NCI-H2196 treated with DMSO at 0.1 percent for 48 hours (cell line): ENCODE data around the gene OST4.

Source experiments
- DNase-seq: peaks from one replicate; lab custom pipeline; 2025; ENCODE audit not compliant: unreplicated experiment; lab: John Stamatoyannopoulos, UW

OST4 gene

DNA sequence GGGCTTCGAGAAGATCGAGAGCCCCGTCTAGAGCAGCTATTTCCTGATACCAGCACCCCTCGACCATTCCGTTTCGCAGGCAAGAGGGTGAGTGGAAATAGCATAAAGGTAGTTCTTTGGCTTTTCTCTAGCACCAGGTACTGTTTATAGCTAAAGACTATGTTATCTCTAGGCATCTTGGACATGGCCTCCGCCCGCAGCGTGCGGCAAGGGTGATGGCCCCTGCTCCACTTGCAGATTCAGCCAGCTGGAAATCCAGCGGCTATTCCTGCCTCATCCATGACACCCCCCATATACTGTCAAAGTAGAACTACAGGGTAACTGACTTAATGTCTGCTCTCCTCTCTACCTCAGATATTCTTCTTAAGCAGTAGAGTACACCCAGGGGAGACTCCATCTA lies 16.7 kb downstream of the OST4 start:
- no peak for DNase-seq

DNA sequence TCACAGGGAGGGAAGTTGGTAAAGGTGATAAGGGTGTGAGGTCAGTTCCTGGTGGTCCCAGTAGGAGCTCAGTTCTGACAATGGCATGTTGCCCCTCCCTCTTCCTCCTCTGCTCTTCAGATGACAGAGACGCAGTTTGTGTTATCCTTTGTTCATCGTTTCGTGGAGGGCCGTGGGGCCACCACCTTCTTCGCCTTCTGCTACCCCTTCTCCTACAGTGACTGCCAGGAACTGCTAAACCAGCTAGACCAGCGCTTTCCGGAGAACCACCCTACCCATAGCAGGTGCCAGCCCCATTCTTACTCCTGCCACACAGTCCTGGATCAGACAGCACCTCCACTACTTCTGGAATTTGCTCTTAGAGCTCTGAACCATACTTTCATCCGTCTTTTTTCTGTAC lies 17.7 kb downstream of the OST4 start:
- DNase-seq: no peak

DNA sequence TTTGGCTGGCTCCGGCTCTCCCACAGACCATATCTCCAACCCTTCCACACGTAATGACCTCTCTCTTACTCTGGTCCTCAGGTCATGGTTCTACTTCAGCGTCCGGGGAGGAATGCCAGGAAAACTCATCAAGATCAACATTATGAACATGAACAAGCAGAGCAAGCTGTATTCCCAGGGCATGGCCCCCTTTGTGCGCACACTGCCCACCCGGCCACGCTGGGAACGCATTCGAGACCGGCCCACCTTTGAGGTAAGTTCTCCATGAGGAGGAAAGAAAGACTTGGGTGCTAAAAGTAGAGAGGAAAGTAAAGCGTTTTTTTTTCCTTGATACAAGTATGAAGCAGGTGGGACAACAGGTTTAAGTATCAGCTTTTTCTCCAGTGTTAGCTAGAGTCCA lies 18.1 kb downstream of the OST4 start:
- no peak for DNase-seq

DNA sequence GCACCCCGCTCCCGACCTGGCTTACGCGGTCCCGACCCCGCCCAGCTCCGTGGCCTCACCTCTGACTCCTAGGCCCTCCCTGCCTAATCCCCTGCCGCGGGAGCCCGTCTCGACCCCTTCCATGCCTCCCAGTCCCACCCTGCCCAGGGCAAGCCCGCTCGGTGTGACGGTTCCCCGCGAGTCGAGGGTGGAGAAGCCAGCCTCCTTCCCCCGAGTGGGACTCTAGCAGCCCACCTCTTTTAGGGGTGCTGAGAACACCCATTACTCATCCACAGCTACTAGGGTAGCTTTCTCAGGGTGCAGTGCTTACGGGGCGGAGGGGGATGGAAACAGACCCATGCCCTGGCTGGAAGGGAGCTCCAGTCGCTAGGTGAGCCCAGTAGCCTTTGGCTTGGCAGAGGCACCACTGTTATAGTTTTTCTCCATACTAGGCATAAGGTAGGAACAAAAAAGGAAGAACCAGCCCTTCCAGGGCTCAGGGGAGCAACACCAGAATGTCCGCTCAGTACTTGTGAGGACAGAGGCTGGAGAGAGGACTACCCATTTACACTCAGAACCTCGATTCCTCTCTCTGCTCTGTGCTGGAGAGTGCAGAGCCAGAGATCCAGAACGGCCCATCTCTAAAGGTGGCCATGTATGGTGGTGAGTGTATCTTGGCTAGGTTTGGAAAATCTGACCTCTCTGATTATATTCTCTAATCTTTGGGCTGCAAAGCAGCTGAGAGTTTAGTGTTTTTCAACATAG lies 19.4 kb downstream of the OST4 start:
- no peak for DNase-seq

DNA sequence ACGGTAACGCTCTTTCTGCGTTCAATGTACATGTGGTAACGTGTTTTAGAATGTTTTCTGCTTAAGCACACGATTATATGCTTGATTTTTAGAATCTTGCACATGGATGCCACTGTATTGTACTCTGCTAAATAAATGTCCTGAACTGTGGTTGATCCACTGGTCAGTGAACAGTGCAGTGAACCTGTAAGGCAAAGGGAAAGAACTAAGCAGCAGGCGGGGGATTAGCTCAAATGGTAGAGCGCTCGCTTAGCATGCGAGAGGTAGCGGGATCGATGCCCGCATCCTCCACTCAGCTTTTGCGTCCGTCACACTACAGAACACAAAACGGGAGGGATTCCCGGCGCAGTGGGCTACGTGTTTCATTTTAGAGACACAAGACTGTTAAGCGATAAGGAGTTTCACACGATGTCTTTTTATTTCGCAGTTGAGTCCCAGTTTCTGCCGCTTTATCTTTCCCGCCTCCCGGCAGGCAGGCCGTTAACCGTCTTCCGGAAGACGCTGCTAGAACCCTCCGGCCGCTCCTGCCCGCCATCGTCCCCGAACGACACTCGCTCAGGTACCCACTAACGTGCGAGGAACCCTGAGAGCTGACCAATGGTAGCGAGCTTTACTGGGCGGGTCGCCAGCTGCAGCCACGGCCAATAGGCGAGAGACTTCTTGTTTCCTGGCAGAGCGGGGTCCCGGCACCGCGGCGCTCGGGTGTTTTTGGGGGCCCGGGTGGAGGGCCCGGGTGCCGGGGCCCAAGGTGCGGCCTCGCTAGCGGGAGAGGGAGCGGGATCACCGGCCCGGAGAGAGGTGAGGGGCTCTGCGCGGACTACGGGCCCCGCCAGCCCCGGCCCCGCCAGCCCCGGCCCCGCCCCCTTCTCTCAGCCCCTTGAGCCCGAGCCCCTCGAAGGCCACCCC lies 20.2 kb downstream of the OST4 start, which contains the start of gene AGBL5:
AGBL5 (plus strand) TSS at position 673 of the 906 bp plus-strand sequence. CDS start 1,291 bp downstream, outside the sequence.
- DNase-seq: peak; percentile 80

DNA sequence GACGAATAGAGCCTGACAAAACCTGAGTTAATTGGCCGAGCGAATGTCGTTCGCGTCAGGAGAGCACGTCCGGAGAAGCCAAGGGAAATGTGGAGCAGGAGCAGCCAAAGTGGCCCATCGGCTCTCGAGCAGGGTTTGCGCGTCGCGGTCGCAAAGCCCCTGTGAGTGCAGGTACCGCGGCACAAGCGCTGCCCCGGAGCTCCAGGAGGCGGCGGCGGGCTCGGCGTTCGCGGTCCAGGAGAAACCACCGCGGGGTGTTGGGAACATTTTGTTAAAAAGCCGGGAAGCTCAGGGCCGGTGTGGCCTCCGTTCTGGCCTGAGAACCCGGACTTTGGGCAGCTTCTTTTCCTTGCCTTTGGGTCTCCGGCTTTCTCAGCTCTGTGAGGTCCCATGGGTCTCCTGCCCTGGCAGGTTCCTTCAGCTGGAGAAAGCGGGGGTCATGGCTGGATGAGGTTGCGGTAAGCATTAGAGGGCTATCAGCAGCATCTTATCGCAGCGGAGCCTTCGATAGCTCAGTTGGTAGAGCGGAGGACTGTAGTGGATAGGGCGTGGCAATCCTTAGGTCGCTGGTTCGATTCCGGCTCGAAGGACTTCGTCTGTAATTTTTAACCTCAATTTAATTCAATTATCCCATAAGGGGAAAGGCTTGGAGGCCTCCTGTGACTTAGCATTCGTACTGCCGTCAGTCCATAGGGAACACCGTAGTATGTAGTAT lies 21.0 kb downstream of the OST4 start:
- peak; percentile 90 for DNase-seq

DNA sequence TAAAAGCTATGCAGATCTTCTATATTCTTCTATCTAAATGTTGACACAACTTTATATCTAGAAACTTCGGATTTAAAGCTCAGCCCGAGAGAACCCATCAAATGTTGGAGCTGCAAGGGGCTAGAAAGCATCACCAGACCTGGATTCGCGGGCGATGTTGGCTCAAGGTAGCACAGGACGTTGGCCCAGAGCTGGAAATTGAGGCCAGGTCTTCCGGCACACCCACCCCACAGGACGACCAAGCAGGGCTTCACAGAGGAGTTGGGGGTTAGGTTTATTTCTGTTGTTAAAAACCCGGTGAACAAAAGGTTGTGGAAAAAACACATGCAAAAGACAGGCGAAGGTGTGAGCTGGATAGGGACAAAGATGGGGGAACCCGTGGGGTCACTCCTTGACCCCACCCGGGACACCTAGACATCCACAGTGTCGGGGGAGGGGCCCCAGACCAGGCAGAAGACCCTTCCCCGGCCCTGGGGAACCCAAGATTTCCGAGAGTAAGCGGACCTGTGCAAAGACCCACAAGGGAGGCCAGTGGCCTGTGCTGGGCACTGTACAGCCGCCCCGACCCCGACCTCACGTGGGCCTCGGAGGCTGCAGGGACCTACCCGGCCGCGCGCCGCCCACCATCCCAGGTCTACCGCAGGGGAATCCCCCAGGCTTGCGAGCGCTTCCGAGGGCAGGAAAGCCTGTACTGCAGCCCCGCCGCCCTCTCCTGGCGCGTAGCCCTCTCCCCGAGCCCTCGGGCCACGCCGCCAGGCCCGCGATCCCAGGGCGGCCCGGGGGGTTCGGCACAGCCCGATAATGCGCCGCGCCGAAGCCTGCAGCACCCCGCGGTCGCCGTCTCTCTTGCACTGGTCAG lies 21.8 kb downstream of the OST4 start:
- DNase-seq: no peak

DNA sequence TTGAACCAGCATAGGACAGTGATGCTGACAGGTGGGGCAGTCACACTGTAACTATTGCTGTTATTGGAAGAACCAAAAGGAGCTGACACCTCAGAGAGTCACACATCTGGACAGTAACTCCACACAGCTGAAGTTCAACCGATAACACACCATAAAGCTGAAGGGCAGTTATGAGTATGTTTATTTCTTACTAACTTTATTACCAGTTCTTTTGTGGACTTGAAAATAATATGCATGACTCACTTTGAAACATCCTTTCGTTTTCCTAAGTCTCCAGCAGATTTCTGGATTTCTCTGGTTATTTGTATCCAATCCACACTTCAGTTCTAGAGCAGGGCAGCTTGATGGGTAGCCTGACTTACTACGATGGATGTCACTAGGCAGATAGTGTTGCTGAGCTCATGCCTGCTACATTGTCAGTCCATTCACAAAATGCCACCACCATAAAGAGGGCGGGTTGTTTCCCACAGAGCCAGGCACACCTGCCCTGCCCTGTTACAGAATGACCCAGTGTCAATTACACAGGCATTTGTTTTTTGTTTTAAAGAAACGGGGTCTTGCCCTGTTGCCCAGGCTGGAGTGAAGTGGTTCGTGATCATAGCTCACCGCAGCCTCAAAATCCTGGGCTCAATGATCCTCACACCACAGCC lies 28.3 kb downstream of the OST4 start:
- DNase-seq: no peak

DNA sequence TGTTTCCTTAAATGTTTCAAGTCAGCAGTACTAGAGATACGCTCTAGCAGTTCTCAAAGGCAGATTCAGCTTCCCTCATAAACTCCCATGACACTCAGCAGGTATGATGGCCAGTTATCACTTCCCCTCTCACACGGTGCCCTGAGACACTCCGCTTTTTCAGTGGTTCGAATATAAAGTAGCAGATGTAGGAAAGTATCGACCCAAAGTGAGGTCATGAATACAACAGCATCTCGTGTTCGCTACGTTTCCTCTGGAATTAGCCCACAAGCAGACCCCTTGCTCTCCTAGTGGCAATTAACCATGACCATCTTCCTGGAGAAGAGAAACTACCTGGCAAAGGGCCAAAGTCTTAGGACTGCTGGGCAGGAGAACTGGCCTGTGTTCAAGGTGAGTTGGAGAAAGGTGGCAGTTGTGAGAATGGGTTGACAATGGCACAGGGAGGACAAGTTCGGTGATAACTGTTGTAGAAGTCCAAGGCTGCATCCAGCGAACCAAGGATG lies 29.2 kb downstream of the OST4 start:
- no peak for DNase-seq

DNA sequence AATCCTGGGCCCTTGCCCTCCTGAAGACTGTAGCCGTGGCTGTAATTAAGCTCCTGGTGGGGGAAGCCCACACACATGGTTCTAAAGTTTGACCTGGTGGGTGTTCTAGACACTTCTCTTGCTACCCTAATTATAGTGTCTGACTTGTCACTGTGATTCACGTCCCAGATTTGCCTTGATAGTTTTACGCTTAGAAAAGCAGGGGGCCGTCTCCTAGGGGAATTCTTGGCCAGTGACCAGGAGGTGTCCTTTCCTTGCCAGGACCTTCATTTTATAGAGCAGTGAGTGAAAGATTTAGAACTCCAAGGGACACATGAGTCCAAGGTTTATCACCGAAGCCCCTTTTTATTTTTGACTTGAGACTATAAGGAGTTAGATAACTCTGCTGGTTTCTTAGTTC lies 29.7 kb downstream of the OST4 start:
- DNase-seq: no peak

DNA sequence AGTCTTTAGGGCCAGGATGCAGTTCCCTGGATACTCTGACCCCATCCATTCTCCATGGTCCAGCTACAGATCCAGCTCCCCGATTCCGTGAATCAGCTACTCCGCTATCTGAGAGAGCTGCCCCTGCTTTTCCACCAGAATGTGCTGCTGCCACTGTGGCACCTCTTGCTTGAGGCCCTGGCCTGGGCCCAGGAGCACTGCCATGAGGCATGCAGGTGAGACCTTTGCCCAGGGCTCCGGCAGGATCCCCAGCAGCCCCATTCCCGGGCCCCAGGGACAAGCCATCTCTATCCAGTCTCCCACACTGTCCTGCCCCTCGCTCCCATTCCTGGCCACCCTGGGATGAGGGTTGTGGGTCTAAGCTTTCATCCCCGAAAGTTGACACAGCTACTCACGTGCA lies 31.2 kb downstream of the OST4 start:
- DNase-seq: no peak

DNA sequence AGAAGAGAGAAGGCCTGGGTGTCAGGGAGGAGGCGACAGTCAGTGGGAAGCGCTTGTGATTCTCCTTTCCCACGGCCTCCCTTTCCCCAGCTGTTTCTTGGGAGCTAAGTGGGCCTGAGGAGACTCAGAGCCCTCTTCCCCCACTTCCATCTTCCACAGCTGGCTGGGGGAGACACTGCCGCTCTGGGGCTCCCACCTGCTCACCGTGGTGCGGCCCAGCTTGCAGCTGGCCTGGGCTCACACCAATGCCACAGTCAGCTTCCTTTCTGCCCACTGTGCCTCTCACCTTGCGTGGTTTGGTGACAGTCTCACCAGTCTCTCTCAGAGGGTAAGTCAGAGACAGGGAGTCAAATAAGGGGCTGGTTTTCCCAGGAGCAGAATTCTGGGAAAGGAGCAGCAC lies 31.6 kb downstream of the OST4 start:
- no peak for DNase-seq

DNA sequence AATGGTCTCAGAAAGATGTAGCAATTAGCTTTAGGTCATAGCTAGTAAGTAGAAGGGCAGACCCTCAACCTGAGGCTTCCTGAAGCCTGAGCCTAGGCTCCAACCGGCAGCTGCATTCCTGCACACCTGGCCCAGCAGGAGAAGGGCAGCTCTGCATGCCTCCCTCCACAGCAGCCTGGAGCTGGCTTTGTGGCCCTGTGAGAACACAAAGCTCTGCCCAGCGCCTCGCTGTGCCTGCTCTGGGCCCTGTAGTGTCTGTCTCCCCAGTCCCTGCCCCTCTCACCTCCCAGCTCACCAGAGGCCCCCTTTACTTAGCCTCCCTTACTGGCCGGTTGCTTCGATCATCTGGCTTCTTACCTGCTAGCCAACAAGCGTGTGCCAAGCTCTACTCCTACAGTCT lies 32.0 kb downstream of the OST4 start:
- no peak for DNase-seq

DNA sequence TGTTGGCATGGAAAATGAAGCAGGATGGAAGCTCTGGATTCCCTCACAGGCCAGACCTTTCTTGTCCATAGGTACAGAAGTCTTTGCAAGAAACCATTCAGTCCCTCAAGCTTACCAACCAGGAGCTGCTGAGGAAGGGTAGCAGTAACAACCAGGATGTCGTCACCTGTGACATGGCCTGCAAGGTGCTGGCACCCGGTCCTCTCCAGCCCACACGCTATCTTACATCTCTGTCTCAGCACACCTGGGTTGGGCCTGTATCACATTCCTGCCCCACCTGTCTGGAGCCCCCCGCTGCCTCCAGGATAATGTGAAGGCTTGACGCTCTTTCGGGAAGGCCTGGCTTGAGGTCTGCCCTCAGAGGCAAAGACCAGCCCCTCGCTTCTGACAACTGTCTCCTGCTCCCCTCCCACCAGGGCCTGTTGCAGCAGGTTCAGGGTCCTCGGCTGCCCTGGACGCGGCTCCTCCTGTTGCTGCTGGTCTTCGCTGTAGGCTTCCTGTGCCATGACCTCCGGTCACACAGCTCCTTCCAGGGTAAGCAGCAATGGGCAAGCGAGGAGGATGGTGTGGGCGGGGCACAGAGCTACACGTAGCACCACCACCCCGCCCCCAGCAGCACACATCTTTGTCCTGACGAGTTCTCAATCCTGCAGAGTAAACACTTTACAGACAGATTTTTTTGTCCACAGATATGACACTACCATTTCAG lies 32.7 kb downstream of the OST4 start:
- no peak for DNase-seq

DNA sequence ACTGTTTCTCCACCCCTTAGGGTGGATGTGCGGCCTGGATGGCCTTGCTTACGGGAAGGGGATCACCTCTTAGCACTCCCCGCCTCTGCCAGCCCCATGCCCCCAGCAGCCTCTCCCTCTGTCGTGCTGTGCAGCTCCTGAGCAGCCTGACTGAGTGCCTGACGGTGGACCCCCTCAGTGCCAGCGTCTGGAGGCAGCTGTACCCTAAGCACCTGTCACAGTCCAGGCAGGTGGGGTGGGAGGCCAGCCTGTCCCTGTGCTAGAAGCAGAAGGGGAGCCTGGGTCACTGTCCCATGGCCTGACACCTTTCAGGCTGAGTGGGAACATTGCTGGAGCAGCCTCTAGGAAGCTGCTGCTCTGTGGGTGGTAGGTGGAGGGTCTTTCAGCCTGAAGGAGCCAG lies 33.4 kb downstream of the OST4 start:
- DNase-seq: no peak

DNA sequence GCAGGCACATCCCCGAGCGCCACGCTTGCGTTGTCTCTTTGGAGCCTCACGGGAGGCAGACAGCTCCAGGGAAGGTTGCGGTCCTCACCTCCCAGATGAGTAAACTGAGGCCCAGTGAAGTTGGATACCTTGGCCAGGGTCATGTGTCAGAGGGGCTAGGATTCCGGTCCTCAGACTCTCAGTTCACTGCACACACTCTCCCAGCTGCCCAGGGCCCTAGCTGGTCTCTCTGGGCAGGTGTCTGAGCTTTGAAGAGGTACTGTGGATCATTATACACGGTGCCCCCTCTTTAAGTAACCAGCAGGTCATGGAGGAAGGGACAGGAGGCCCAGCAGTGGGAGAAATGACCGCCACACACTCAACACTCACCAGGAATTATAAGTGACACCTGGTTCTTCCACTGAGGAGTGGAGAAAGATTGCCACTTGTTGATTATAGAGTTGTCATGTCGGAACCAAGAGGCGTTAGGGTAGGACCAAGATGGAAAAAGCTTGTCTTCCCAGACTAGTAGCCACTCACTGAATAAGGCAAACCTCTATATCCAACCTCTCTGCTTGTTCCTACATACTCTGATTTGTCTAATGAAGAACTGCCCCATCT lies 38.1 kb downstream of the OST4 start:
- no peak for DNase-seq

DNA sequence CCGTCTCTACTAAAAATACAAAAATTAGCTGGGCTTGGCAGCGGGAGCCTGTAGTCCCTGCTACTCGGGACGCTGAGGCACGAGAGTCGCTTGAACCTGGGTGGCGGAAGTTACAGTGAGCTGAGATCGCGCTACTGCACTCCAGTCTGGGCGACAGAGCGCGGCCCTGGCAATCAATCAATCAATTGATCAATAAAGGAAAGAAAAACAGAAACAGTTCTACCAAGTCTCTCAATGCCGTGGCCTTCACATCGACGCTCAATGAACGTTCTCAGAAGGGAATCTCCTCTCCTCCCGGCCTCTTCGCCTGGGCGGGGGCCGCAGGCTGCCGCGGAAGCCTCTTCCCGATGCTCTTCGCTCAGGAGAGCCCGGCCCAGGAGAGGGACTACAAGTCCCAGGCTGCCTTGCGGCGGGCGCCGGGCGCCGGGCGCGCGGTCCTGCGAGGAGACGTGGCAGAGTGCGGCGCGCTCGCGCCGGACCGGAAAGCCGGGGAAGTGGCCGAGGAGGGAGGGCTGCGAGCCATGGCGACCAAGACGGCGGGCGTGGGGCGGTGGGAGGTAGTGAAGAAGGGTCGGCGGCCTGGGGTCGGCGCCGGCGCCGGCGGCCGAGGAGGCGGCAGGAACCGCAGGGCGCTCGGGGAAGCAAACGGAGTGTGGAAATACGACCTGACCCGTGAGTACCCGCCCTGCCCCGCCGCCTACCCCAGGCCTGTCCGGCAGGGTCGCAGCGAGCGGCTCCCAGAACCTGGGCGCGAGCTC lies 38.8 kb downstream of the OST4 start, which contains the start of gene TMEM214:
TMEM214 (plus strand) TSS at position 471 of the 758 bp plus-strand sequence; CDS start at position 522, 51 bp downstream.
- peak; percentile 73 for DNase-seq

DNA sequence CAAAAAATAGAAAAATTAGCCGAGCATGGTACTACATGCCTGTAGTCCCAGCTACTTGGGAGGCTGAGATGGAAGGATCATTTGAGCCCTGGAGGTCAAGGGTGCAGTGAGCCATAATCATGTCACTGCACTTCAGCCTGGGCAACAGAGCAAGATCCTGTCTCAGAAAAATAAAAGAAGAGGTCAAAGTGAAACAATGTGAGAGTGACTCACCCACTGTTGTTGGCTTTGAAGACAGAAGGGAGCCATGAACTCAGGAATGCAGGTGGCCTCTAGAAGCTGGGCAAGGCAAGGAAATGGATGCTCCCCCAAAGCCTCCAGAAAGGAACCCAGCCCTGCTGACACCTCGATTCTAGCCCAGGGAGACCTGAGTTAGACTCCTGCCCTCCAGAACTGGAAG lies 42.4 kb downstream of the OST4 start:
- no peak for DNase-seq
